Measurements from ENCODE around the gene FHIP1A.

DNA sequence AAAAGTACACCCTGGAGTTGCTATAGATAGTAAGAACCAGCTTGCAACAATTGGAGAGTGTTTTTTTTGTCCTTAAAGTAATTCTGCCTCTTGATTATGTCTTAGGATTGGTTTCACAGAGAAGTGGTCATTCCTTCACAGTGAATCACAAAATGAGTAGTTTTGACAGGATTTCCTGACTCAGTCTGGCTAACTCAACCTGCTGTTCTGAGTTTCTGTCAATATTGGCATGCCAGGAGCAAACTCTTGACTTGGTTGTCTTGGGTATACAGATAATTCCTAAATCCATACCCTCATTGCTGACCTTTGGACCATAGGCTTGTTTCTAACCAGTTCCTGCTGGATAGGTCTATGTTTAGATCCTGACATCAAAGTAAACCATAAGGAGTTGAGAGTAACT is 9.4 kb downstream of the FHIP1A start:
- TF ChIP-seq, protein P1, sequence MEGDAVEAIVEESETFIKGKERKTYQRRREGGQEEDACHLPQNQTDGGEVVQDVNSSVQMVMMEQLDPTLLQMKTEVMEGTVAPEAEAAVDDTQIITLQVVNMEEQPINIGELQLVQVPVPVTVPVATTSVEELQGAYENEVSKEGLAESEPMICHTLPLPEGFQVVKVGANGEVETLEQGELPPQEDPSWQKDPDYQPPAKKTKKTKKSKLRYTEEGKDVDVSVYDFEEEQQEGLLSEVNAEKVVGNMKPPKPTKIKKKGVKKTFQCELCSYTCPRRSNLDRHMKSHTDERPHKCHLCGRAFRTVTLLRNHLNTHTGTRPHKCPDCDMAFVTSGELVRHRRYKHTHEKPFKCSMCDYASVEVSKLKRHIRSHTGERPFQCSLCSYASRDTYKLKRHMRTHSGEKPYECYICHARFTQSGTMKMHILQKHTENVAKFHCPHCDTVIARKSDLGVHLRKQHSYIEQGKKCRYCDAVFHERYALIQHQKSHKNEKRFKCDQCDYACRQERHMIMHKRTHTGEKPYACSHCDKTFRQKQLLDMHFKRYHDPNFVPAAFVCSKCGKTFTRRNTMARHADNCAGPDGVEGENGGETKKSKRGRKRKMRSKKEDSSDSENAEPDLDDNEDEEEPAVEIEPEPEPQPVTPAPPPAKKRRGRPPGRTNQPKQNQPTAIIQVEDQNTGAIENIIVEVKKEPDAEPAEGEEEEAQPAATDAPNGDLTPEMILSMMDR (IDR thresholded peaks at IDR 0.05; ENCODE audit: extremely low read depth in 1 of 2, insufficient read depth in 1 of 2, low read depth in 1 of 2, low read length in 2 of 2) = no peak
- TF ChIP-seq POLR2A (IDR thresholded peaks at IDR 0.05; ENCODE audit: low read depth, low read length) = peak; percentile 35
- TF ChIP-seq EZH2 (IDR thresholded peaks at IDR 0.05; ENCODE audit: borderline replicate concordance, low read depth, low read length, severe bottlenecking) = no peak
- TF ChIP-seq JUN (IDR thresholded peaks at IDR 0.05; ENCODE audit: borderline replicate concordance, insufficient read depth, insufficient read length, low read depth) = peak; percentile 93
- TF ChIP-seq, protein P2, sequence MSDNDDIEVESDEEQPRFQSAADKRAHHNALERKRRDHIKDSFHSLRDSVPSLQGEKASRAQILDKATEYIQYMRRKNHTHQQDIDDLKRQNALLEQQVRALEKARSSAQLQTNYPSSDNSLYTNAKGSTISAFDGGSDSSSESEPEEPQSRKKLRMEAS (IDR thresholded peaks at IDR 0.05; ENCODE audit: insufficient read depth, insufficient read length) = no peak
- no peak for TF ChIP-seq MYC (IDR thresholded peaks at IDR 0.05; ENCODE audit: low read depth, low read length)
- peak; percentile 74 for TF ChIP-seq FOS (IDR thresholded peaks at IDR 0.05; ENCODE audit: borderline replicate concordance, insufficient read depth, low read length)
- peak; percentile 40 for TF ChIP-seq GATA2 (IDR thresholded peaks at IDR 0.05; ENCODE audit: insufficient read depth, insufficient read length, low read depth, low read length)
